ENCODE measurements around the gene CLDN5.

The CLDN5 gene

DNA sequence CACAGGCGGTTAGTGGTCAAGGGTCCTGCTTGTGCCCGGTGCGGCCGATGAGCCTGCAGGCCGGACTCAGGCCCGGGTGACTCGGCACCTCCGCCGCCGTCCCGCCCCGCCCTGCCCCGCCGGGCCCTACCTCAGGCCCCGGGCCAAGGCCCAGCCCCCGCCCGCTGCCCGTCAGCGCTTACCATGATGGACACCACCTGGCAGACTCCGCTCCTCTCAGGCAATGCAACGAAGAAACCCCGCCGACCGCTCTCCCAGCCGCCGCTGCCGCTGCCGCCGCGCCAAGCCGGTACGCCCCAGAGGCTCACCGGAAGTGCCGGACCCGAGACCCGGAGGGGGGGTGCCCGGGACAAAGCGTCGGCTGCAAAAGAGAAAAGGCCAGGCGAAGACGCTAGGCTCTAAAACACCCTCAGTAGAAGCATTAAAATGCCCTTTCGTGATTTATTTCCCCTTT lies 45.3 kb downstream of the CLDN5 start, which contains the start of gene UFD1:
Gene UFD1, minus strand, starts transcription at position 293 of the 454 bp plus-strand sequence. Its CDS starts 108 bp downstream, at position 185.
- peak; percentile 79 to 82 for DNase-seq

GRCh38 chr22:19478045-19478900 lies 45.9 kb downstream of the CLDN5 start:
- DNase-seq: peak; percentile 16 to 28

GRCh38 chr22:19477321-19478044 lies 46.7 kb downstream of the CLDN5 start:
- DNase-seq: no peak

- no peak for DNase-seq
These were observed 48.2 kb downstream of the CLDN5 start for GRCh38 chr22:19476023-19476422.

DNA sequence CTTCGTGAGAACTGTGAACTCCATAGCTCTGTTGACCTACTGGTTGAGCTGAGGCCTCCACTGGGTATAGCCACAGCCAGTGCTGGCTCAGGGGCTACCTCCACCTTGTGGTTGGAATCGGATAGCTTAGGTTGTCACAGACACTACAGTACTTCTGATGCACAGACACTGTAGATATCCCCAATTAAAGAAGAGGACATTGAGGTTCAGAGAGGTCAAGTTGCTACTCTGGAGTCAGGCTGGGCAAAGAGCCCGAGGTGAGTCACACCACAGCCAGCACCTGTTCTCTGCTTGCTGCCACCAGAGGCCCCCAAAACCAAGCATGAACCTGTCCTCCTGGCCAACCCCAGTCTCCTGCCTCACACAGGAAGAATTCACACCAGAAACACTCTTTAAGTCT lies 50.6 kb downstream of the CLDN5 start:
- DNase-seq: no peak
